A549 (cell line): ENCODE results near the gene WDR13. TPM values are rescaled to one million over a fixed set of nuclear protein-coding genes. Genes with fewer than 3 reads are reported as not detected.
A peak's percentile ranks its signal among the peaks of the same experiment; 100 is the strongest.

ENCODE experiments used
- ATAC-seq, 2 experiments: fragments of 200-7000 bp in 1 of 2; fragments of >200 bp in 1 of 2; cut with Nextera tagmentation in 1 of 2; cut with Tn5 transposase in 1 of 2; 3 replicates each; pipeline versions ENCODE4 v1.8.0 to v1.9.1; 2018 to 2020; ENCODE audit warnings: mild to moderate bottlenecking in 1 of 2, moderate library complexity in 1 of 2
- CTCF ChIA-PET: fragments of 300-600 bp; sonication (Branson Sonifier 250); formaldehyde crosslinking; extraction: SDS; loops from one replicate; lab custom pipeline; 2021; ENCODE audit warnings: antibody characterized with exemption, inconsistent platforms; lab: Yijun Ruan, JAX
- POLR2A ChIA-PET: fragments of 350-600 bp; formaldehyde crosslinking; extraction: SDS; loops from one replicate; lab custom pipeline; 2021; ENCODE audit warnings: antibody characterized with exemption, inconsistent platforms; lab: Yijun Ruan, JAX
- DNase-seq, 2 experiments: peaks; one replicate each; pipeline versions ENCODE4 v3.0.0 to v3.0.0-alpha.2; 2011 to 2016; ENCODE audit warnings: low read depth in 1 of 2, low spot score in 1 of 2
- FAIRE-seq: peaks from 2 replicates; lab custom pipeline; 2011; peaks lifted over from hg19 to GRCh38; lab: Jason Lieb, UNC
- H3K27ac ChIP-seq, 2 experiments: fragments of >200 bp; sonication (Bioruptor Twin); formaldehyde crosslinking; 3 replicates each; pipeline ENCODE4 v1.5.1; 2016 to 2017
- H3K4me1 ChIP-seq: fragments of >200 bp; sonication (Bioruptor Twin); formaldehyde crosslinking; 3 replicates; pipeline ENCODE4 v1.6.1; 2016
- H3K4me2 ChIP-seq: fragments of >200 bp; sonication (Bioruptor Twin); formaldehyde crosslinking; 3 replicates; pipeline ENCODE4 v1.6.1; 2016
- H3K4me3 ChIP-seq: fragments of >200 bp; sonication (Bioruptor Twin); formaldehyde crosslinking; 3 replicates; pipeline ENCODE4 v1.5.1; 2016
- H3K9me3 ChIP-seq: fragments of >200 bp; sonication (Bioruptor Twin); formaldehyde crosslinking; 3 replicates; pipeline ENCODE4 v1.6.1; 2016
- CHD2 ChIP-seq: fragments of 150-350 bp; IDR thresholded peaks from 2 replicates; pipeline ENCODE4 v1.6.1; 2014; ENCODE audit warnings: low read length; ENCODE audit not compliant: partially characterized antibody
- E2F6 ChIP-seq: IDR thresholded peaks from 2 replicates; pipeline ENCODE4 v1.6.1; 2012; ENCODE audit warnings: low read depth, borderline replicate concordance
- ESRRA ChIP-seq: fragments of 150-350 bp; IDR thresholded peaks from 2 replicates; pipeline ENCODE4 v1.6.1; 2014; ENCODE audit warnings: mild to moderate bottlenecking, low read length, borderline replicate concordance
- FOSB ChIP-seq: fragments of 250-450 bp; sonication (Bioruptor Pico); IDR thresholded peaks from 2 replicates; pipeline ENCODE4 v1.5.0; 2020; ENCODE audit warnings: mild to moderate bottlenecking, moderate library complexity
- FOSL2 ChIP-seq, 2 experiments: fragments of 450-650 bp in 1 of 2; fragments of >200 bp in 1 of 2; sonication (Bioruptor Twin) in 1 of 2; formaldehyde crosslinking; IDR thresholded peaks; 2 replicates each; pipeline versions ENCODE4 v1.5.0 to v1.6.1; 2016 to 2020; ENCODE audit warnings: mild to moderate bottlenecking in 1 of 2, moderate library complexity in 1 of 2
- HDAC2 ChIP-seq: fragments of 200-600 bp; sonication (generic); IDR thresholded peaks from 2 replicates; pipeline ENCODE4 v1.6.1; 2016
- HES2 ChIP-seq: fragments of >200 bp; sonication (Bioruptor Twin); formaldehyde crosslinking; IDR thresholded peaks from 2 replicates; pipeline ENCODE4 v1.6.1; 2016
- HOXA7 ChIP-seq: fragments of 250-450 bp; sonication (Bioruptor Pico); IDR thresholded peaks from 2 replicates; pipeline ENCODE4 v1.5.0; 2020; ENCODE audit warnings: mild to moderate bottlenecking, moderate library complexity
- MYC ChIP-seq: IDR thresholded peaks from 2 replicates; pipeline ENCODE4 v1.6.1; 2012; ENCODE audit warnings: mild to moderate bottlenecking, inconsistent platforms, low read length, improper control_type of control experiment, borderline replicate concordance
- PBX3 ChIP-seq: IDR thresholded peaks from 2 replicates; pipeline ENCODE4 v1.6.1; 2012
- PHF8 ChIP-seq: fragments of 200-600 bp; sonication (generic); IDR thresholded peaks from 2 replicates; pipeline ENCODE4 v1.6.1; 2016; ENCODE audit warnings: low read depth, mild to moderate bottlenecking, antibody characterized with exemption, moderate library complexity, borderline replicate concordance
- REST ChIP-seq: fragments of 200-600 bp; sonication (generic); IDR thresholded peaks from 2 replicates; pipeline ENCODE4 v1.6.1; 2016; ENCODE audit warnings: antibody characterized with exemption, mild to moderate bottlenecking, moderate library complexity
- RFX5 ChIP-seq: fragments of 450-650 bp; IDR thresholded peaks from 2 replicates; pipeline ENCODE4 v1.7.1; 2014; ENCODE audit warnings: antibody characterized with exemption, mild to moderate bottlenecking, moderate library complexity
- SMC3 ChIP-seq: fragments of >200 bp; sonication (Bioruptor Twin); formaldehyde crosslinking; IDR thresholded peaks from 3 replicates; pipeline ENCODE4 v1.6.1; 2018; ENCODE audit warnings: inconsistent platforms
- TFCP2L1 ChIP-seq: fragments of 250-450 bp; sonication (Bioruptor Pico); IDR thresholded peaks from 2 replicates; pipeline ENCODE4 v1.5.0; 2021; ENCODE audit warnings: mild to moderate bottlenecking
- WGBS: methylation state at CpG from one replicate; pipeline ENCODE4 v1.1.6; 2017; ENCODE audit errors: missing lambda C conversion rate; 5-methylcytosine and 5-hydroxymethylcytosine counted together
- polyA plus RNA-seq, 4 experiments: library from polyadenylated mRNA; depleted of rRNA in 3 of 4; stranded (reverse); fragments of >200 nt; fragmentation: RNase III in 1 of 4; extraction: RNeasy Plus Mini Kit Qiagen cat#74134 plus additional on column Dnase treatment in 1 of 4; gene quantifications; 2 replicates in 3 of 4; 3 replicates in 1 of 4; pipeline ENCODE4 v1.2.3, GENCODE V29; 2011 to 2017

The WDR13 gene
- polyA plus RNA-seq, 2 of the 4 experiments (the other 2 are of a cell fraction), result 32.4 to 51.9 TPM

GRCh38 chrX:48589482-48590162 lies 7.7 kb upstream of the WDR13 start:
- no peak for DNase-seq
- POLR2A ChIA-PET, result interaction anchor here (1.6 kb wide), 1 partner anchor 11 kb away, joined by 7 read pairs; no protein-coding TSS in a partner anchor
- CTCF ChIA-PET, result interaction anchor here (1.0 kb wide), 1 partner anchor 357 kb away, joined by 3 read pairs; no protein-coding TSS in a partner anchor
- peak; percentile 39 for FAIRE-seq
- WGBS, result 87% methylated on average over 13 of the region's 13 CpGs
- Histone ChIP-seq H3K4me3 (no peak overlapping the region), H3K27ac (peak overlapping the region in 1 of 2 experiments; percentile 56; a peak in 1 of 6 replicates), H3K4me1 (peaks cover 12% of the 10 kb centered on the region; the same call in 2 of the 3 replicates), H3K9me3 (no peaks in the 10 kb centered on the region), H3K4me2 (no peak overlapping the region)
- ATAC-seq, result no peak
- TF ChIP-seq MYC (no peak), HDAC2 (no peak), REST (no peak), FOSL2 (IDR thresholded peaks at IDR 0.05) (no peak), FOSL2 (CRISPR knock-in tag; IDR thresholded peaks at IDR 0.05) (no peak), PHF8 (no peak), PBX3 (no peak), FOSB (CRISPR knock-in tag) (no peak), HES2 (no peak), TFCP2L1 (CRISPR knock-in tag) (no peak)

GRCh38 chrX:48590203-48591103 lies 6.8 kb upstream of the WDR13 start:
- ChIA-PET CTCF (interaction anchor here (1.0 kb wide), 1 partner anchor 356 kb away, joined by 3 read pairs; no protein-coding TSS in a partner anchor), POLR2A (no interaction called here)
- Histone ChIP-seq H3K27ac (peak overlapping the region in 1 of 2 experiments; percentile 56; a peak in 1 of 6 replicates), H3K4me2 (peak overlapping the region; percentile 43; the same call in 1 of the 3 replicates), H3K4me1 (peaks cover 12% of the 10 kb centered on the region; the same call in 2 of the 3 replicates), H3K9me3 (no peaks in the 10 kb centered on the region), H3K4me3 (no peak overlapping the region)
- DNase-seq (no peak), ATAC-seq (no peak; a peak in 2 of 6 replicates), FAIRE-seq (no peak)
- TF ChIP-seq SMC3 (no peak), CHD2 (no peak), RFX5 (no peak), ESRRA (no peak), E2F6 (no peak), HOXA7 (no peak)
- WGBS, result 85% methylated on average over 21 of the region's 21 CpGs
